Neural progenitor cell (in vitro differentiated cells): ENCODE data around the gene ZNF253.
"Not testable (repeated sequence)": the region's sequence is repeated elsewhere in the genome, so short reads cannot be mapped to it uniquely, and the experiment has no call there.

Experiments
- CTCF ChIP-seq: fragments of 200-600 bp; sonication (generic); IDR thresholded peaks from 2 replicates; pipeline ENCODE4 v1.5.1; 2017; ENCODE audit warnings: antibody characterized with exemption, mild to moderate bottlenecking
- EZH2 ChIP-seq: fragments of 200-600 bp; sonication (generic); IDR thresholded peaks from 2 replicates; pipeline ENCODE4 v1.6.1; 2017; ENCODE audit warnings: antibody characterized with exemption, mild to moderate bottlenecking, moderate library complexity
- EZH2phosphoT487 ChIP-seq: fragments of 200-600 bp; sonication (generic); IDR thresholded peaks from 2 replicates; pipeline ENCODE4 v1.6.1; 2017; ENCODE audit warnings: antibody characterized with exemption

DNA sequence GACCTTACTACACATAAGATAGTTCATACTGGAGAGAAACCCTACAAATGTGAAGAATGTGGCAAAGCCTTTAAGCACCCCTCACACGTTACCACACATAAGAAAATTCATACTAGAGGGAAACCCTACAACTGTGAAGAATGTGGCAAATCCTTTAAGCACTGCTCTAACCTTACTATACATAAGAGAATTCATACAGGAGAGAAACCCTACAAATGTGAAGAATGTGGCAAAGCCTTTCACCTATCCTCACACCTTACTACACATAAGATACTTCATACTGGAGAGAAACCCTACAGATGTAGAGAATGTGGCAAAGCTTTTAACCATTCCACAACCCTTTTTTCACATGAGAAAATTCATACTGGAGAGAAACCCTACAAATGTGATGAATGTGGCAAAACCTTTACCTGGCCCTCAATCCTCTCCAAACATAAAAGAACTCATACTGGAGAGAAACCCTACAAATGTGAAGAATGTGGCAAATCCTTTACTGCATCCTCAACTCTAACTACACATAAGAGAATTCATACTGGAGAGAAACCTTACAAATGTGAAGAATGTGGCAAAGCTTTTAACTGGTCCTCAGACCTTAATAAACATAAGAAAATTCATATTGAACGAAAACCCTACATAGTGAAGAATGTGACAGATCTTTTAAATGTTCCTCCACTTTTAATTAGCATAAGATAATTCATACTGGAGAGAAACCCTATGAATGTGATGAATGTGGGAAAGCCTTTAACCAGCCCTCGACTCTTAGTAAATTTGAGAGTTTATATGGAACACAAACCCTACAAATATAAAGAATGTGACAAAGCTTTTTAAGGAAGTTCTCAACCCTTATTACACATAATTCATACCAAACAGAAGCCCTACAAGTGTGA is 26.6 kb downstream of the ZNF253 start:
- not testable (repeated sequence) for TF ChIP-seq CTCF, EZH2phosphoT487, EZH2
